HG03558 (cell line): ENCODE results near the gene SFI1.
"Not testable (repeated sequence)": the region's sequence is repeated elsewhere in the genome, so short reads cannot be mapped to it uniquely, and the experiment has no call there.

Experiments used
- ATAC-seq: cut with Tn5 transposase; IDR thresholded peaks from one replicate; pipeline ENCODE4 v1.9.1; 2021; ENCODE audit warnings: moderate number of reproducible peaks; ENCODE audit not compliant: unreplicated experiment; ENCODE audit errors: extremely low read depth

The SFI1 gene

GRCh38 chr22:31579835-31580242 is 83.5 kb downstream of the SFI1 start:
- ATAC-seq, result no peak

GRCh38 chr22:31583861-31584485 is 87.6 kb downstream of the SFI1 start:
- no peak for ATAC-seq

GRCh38 chr22:31584804-31585160 is 88.4 kb downstream of the SFI1 start:
- ATAC-seq, result no peak

- ATAC-seq, result no peak
These were observed 89.0 kb downstream of the SFI1 start for GRCh38 chr22:31585161-31585859.

GRCh38 chr22:31586137-31586920 is 90.0 kb downstream of the SFI1 start:
- ATAC-seq, result no peak

GRCh38 chr22:31588970-31589675 is 92.8 kb downstream of the SFI1 start:
- ATAC-seq, result no peak

GRCh38 chr22:31590161-31590560 is 93.8 kb downstream of the SFI1 start:
- not testable (repeated sequence) for ATAC-seq

- no peak for ATAC-seq
These were observed 98.9 kb downstream of the SFI1 start for GRCh38 chr22:31595271-31595670.

- ATAC-seq, result no peak
These were observed 106.1 kb downstream of the SFI1 start for GRCh38 chr22:31602259-31602952.

GRCh38 chr22:31603081-31603525 is 106.8 kb downstream of the SFI1 start:
- no peak for ATAC-seq

- ATAC-seq, result no peak
These were observed 107.2 kb downstream of the SFI1 start for GRCh38 chr22:31603574-31603973.

- no peak for ATAC-seq
These were observed 107.9 kb downstream of the SFI1 start for GRCh38 chr22:31604137-31604705.

GRCh38 chr22:31604746-31605705 is 108.7 kb downstream of the SFI1 start:
- no peak for ATAC-seq

- no peak for ATAC-seq
These were observed 109.7 kb downstream of the SFI1 start for GRCh38 chr22:31605851-31606585.

GRCh38 chr22:31607696-31608095 is 111.4 kb downstream of the SFI1 start:
- no peak for ATAC-seq

GRCh38 chr22:31609716-31610115 is 113.4 kb downstream of the SFI1 start:
- no peak for ATAC-seq

GRCh38 chr22:31610611-31611010 is 114.3 kb downstream of the SFI1 start:
- no peak for ATAC-seq
